GM23338 (cell line): Measurements from ENCODE around the gene SIRPB2. TPM values are rescaled to one million over a fixed set of nuclear protein-coding genes. Genes with fewer than 3 reads are reported as not detected.

Experiments used
- ATAC-seq: fragments of 200-7000 bp; cut with Tn5 transposase; 3 replicates; pipeline ENCODE4 v1.9.1; 2020
- DNase-seq: peaks from one replicate; pipeline ENCODE4 v3.0.0-alpha.2; 2015; ENCODE audit warnings: low spot score
- H2AFZ ChIP-seq: fragments of 200-600 bp; sonication (generic); 2 replicates; pipeline ENCODE4 v1.8.0; 2016; ENCODE audit warnings: antibody characterized with exemption, mild to moderate bottlenecking, moderate library complexity
- H3F3A ChIP-seq: fragments of 200-600 bp; sonication (generic); replicated peaks from 2 replicates; pipeline ENCODE4 v1.8.0; 2017; ENCODE audit warnings: antibody characterized with exemption, mixed run types, low read depth
- H3K27ac ChIP-seq: fragments of 200-600 bp; sonication (generic); 2 replicates; pipeline ENCODE4 v1.6.1; 2016; ENCODE audit warnings: low read depth
- H3K27me3 ChIP-seq: fragments of 200-600 bp; sonication (generic); 2 replicates; pipeline ENCODE4 v1.8.0; 2016; ENCODE audit warnings: mild to moderate bottlenecking, mixed run types, moderate library complexity; ENCODE audit not compliant: insufficient read depth
- H3K36me3 ChIP-seq: fragments of 200-600 bp; sonication (generic); 2 replicates; pipeline ENCODE4 v1.8.0; 2016; ENCODE audit warnings: mild to moderate bottlenecking; ENCODE audit not compliant: insufficient read depth
- H3K4me1 ChIP-seq: fragments of 200-600 bp; sonication (generic); 2 replicates; pipeline ENCODE4 v1.8.0; 2016; ENCODE audit warnings: mild to moderate bottlenecking, moderate library complexity; ENCODE audit not compliant: insufficient read depth
- H3K4me2 ChIP-seq: fragments of 200-600 bp; sonication (generic); 2 replicates; pipeline ENCODE4 v1.7.1; 2017; ENCODE audit warnings: mixed run types
- H3K4me3 ChIP-seq: fragments of 200-600 bp; sonication (generic); 2 replicates; pipeline ENCODE4 v1.6.1; 2016; ENCODE audit warnings: mixed run types
- H3K79me2 ChIP-seq: fragments of 200-600 bp; sonication (generic); replicated peaks from 2 replicates; pipeline ENCODE4 v1.8.0; 2017; ENCODE audit warnings: mild to moderate bottlenecking; ENCODE audit not compliant: insufficient read depth
- H3K9me2 ChIP-seq: fragments of 200-600 bp; sonication (generic); 2 replicates; pipeline ENCODE4 v1.8.0; 2017; ENCODE audit not compliant: insufficient read depth
- H4K20me1 ChIP-seq: fragments of 200-600 bp; sonication (generic); replicated peaks from 2 replicates; pipeline ENCODE4 v1.8.0; 2017; ENCODE audit warnings: mild to moderate bottlenecking; ENCODE audit not compliant: insufficient read depth
- H3K27ac Mint-ChIP-seq: 2 replicates; pipeline ENCODE4 v1.8.0; 2020; ENCODE audit warnings: inconsistent platforms, mild to moderate bottlenecking, moderate library complexity, mixed read lengths
- H3K27me3 Mint-ChIP-seq: 3 replicates; pipeline ENCODE4 v1.8.0; 2022; ENCODE audit warnings: low read depth, mild to moderate bottlenecking, moderate library complexity, mixed read lengths, inconsistent platforms; ENCODE audit not compliant: insufficient read depth, poor library complexity
- H3K36me3 Mint-ChIP-seq: 3 replicates; pipeline ENCODE4 v1.8.0; 2021; ENCODE audit warnings: low read depth, mild to moderate bottlenecking, inconsistent platforms, moderate library complexity, mixed read lengths
- H3K4me1 Mint-ChIP-seq: 3 replicates; pipeline ENCODE4 v1.8.0; 2020; ENCODE audit warnings: mild to moderate bottlenecking, inconsistent platforms, mixed read lengths
- H3K4me3 Mint-ChIP-seq: 3 replicates; pipeline ENCODE4 v1.8.0; 2021; ENCODE audit warnings: moderate library complexity, mild to moderate bottlenecking, inconsistent platforms, mixed read lengths
- H3K9me3 Mint-ChIP-seq: 3 replicates; pipeline ENCODE4 v1.8.0; 2020; ENCODE audit warnings: moderate library complexity, mild to moderate bottlenecking, inconsistent platforms, mixed read lengths
- EZH2 ChIP-seq: fragments of 200-600 bp; sonication (generic); IDR thresholded peaks from one replicate; pipeline ENCODE4 v1.8.0; 2017; ENCODE audit warnings: antibody characterized with exemption, mild to moderate bottlenecking, low read depth; ENCODE audit not compliant: unreplicated experiment
- EZH2phosphoT487 ChIP-seq: fragments of 200-600 bp; sonication (generic); IDR thresholded peaks from one replicate; pipeline ENCODE4 v1.8.1; 2018; ENCODE audit warnings: antibody characterized with exemption; ENCODE audit not compliant: unreplicated experiment
- JUNB ChIP-seq: IDR thresholded peaks from one replicate; pipeline ENCODE4 v1.6.1; 2016; ENCODE audit warnings: antibody characterized with exemption; ENCODE audit not compliant: unreplicated experiment
- NANOG ChIP-seq: IDR thresholded peaks from 2 replicates; pipeline ENCODE4 v1.6.1; 2016; ENCODE audit warnings: antibody characterized with exemption, borderline replicate concordance
- POLR2AphosphoS5 ChIP-seq: IDR thresholded peaks from 2 replicates; pipeline ENCODE4 v1.6.1; 2016; ENCODE audit warnings: antibody characterized with exemption, low read depth
- STAT1 ChIP-seq: IDR thresholded peaks from one replicate; pipeline ENCODE4 v1.6.1; 2016; ENCODE audit warnings: antibody characterized with exemption; ENCODE audit not compliant: unreplicated experiment
- ZNF114 ChIP-seq: fragments of 250-450 bp; sonication (Bioruptor Pico); IDR thresholded peaks from 2 replicates; pipeline ENCODE4 v1.5.0; 2020; ENCODE audit warnings: mild to moderate bottlenecking, moderate library complexity
- polyA plus RNA-seq: library from polyadenylated mRNA; unstranded; fragments of >200 nt; fragmentation: Nextera tagmentation; extraction: Ambion mirVana; gene quantifications from 2 replicates; pipeline ENCODE4 v1.2.1, GENCODE V29; 2016
- total RNA-seq: library from RNA; depleted of rRNA; stranded (reverse); fragments of >200 nt; shearing (Covaris generic); gene quantifications from 2 replicates; pipeline ENCODE4 v1.2.3, GENCODE V29; 2014
- TF ChIP-seq, protein P1 (sequence below): fragments of 250-450 bp; sonication (Bioruptor Pico); IDR thresholded peaks from 2 replicates; pipeline ENCODE4 v1.5.0; 2020; ENCODE audit warnings: mild to moderate bottlenecking, moderate library complexity
- TF ChIP-seq, protein P2 (sequence below): IDR thresholded peaks from one replicate; pipeline ENCODE4 v1.6.1; 2018; ENCODE audit warnings: antibody characterized with exemption; ENCODE audit not compliant: unreplicated experiment
- TF ChIP-seq, protein P3 (sequence below), 2 experiments: fragments of 200-600 bp in 1 of 2; sonication (generic) in 1 of 2; conservative IDR thresholded peaks; 2 replicates each; pipeline versions ENCODE4 v1.5.1 to v1.6.1; 2016 to 2017; ENCODE audit warnings: antibody characterized with exemption in 2 of 2, low read depth in 2 of 2, mild to moderate bottlenecking in 2 of 2, moderate library complexity in 1 of 2

SIRPB2 gene
- total and polyA plus RNA-seq, 2 experiments from 2014 or later: 0.29 TPM; not detected in 1

- peak; percentile 60 for DNase-seq
- Histone ChIP-seq H3K9me2 (no peaks in the 10 kb centered on the region), H2AFZ (peak overlapping the region; percentile 90), H4K20me1 (peaks cover 29% of the 10 kb centered on the region), H3K4me3 (peak overlapping the region; percentile 44), H3K4me2 (peak overlapping the region; percentile 73), H3K27ac (no peak overlapping the region), H3K4me1 (peaks cover 10% of the 10 kb centered on the region; the same call in 1 of the 2 replicates), H3K27me3 (no peaks in the 10 kb centered on the region), H3K79me2 (peaks cover 39% of the 10 kb centered on the region), H3F3A (no peaks in the 10 kb centered on the region; the same call in 1 of the 2 replicates), H3K36me3 (no peaks in the 10 kb centered on the region; the same call in none of the 2 replicates)
- Mint-ChIP-seq H3K36me3 (peaks cover 14% of the 10 kb centered on the region), H3K27me3 (peaks cover 10% of the 10 kb centered on the region), H3K4me3 (peak overlapping the region; percentile 90), H3K9me3 (no peaks in the 10 kb centered on the region; the same call in 2 of the 3 replicates), H3K4me1 (peaks cover 28% of the 10 kb centered on the region), H3K27ac (no peak overlapping the region)
- no peak for ATAC-seq
- no peak for TF ChIP-seq EZH2phosphoT487
Observed at GRCh38 chr20:1467355-1468116, 23.7 kb downstream of the SIRPB2 start.

DNA sequence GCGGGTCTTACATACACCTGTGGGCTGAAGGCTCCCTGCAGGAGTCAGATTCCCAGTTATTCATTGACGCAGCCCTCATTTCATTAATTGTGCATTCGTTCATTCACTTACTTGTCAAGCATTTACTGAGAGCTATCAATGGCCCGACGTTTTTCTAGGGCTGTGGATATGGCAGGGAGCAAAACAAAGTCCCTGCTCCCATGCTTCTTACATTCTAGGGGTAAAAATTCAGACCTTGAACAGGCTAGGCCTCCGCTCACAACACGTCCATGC, 24.2 kb downstream of the SIRPB2 start:
- Histone ChIP-seq H3F3A (no peaks in the 10 kb centered on the region; the same call in 1 of the 2 replicates), H3K4me3 (peak overlapping the region; percentile 44), H3K9me2 (no peaks in the 10 kb centered on the region), H3K27ac (no peak overlapping the region), H4K20me1 (peaks cover 34% of the 10 kb centered on the region), H2AFZ (peak overlapping the region; percentile 90), H3K4me1 (peaks cover 10% of the 10 kb centered on the region; the same call in 1 of the 2 replicates), H3K27me3 (no peaks in the 10 kb centered on the region), H3K79me2 (peaks cover 44% of the 10 kb centered on the region), H3K36me3 (no peaks in the 10 kb centered on the region; the same call in none of the 2 replicates), H3K4me2 (peak overlapping the region; percentile 73)
- ATAC-seq: no peak; the same call in 2 of the 3 replicates
- TF ChIP-seq EZH2phosphoT487: no peak
- TF ChIP-seq STAT1: no peak
- TF ChIP-seq EZH2: no peak
- TF ChIP-seq ZNF114 (CRISPR knock-in tag): no peak
- TF ChIP-seq, protein P1, sequence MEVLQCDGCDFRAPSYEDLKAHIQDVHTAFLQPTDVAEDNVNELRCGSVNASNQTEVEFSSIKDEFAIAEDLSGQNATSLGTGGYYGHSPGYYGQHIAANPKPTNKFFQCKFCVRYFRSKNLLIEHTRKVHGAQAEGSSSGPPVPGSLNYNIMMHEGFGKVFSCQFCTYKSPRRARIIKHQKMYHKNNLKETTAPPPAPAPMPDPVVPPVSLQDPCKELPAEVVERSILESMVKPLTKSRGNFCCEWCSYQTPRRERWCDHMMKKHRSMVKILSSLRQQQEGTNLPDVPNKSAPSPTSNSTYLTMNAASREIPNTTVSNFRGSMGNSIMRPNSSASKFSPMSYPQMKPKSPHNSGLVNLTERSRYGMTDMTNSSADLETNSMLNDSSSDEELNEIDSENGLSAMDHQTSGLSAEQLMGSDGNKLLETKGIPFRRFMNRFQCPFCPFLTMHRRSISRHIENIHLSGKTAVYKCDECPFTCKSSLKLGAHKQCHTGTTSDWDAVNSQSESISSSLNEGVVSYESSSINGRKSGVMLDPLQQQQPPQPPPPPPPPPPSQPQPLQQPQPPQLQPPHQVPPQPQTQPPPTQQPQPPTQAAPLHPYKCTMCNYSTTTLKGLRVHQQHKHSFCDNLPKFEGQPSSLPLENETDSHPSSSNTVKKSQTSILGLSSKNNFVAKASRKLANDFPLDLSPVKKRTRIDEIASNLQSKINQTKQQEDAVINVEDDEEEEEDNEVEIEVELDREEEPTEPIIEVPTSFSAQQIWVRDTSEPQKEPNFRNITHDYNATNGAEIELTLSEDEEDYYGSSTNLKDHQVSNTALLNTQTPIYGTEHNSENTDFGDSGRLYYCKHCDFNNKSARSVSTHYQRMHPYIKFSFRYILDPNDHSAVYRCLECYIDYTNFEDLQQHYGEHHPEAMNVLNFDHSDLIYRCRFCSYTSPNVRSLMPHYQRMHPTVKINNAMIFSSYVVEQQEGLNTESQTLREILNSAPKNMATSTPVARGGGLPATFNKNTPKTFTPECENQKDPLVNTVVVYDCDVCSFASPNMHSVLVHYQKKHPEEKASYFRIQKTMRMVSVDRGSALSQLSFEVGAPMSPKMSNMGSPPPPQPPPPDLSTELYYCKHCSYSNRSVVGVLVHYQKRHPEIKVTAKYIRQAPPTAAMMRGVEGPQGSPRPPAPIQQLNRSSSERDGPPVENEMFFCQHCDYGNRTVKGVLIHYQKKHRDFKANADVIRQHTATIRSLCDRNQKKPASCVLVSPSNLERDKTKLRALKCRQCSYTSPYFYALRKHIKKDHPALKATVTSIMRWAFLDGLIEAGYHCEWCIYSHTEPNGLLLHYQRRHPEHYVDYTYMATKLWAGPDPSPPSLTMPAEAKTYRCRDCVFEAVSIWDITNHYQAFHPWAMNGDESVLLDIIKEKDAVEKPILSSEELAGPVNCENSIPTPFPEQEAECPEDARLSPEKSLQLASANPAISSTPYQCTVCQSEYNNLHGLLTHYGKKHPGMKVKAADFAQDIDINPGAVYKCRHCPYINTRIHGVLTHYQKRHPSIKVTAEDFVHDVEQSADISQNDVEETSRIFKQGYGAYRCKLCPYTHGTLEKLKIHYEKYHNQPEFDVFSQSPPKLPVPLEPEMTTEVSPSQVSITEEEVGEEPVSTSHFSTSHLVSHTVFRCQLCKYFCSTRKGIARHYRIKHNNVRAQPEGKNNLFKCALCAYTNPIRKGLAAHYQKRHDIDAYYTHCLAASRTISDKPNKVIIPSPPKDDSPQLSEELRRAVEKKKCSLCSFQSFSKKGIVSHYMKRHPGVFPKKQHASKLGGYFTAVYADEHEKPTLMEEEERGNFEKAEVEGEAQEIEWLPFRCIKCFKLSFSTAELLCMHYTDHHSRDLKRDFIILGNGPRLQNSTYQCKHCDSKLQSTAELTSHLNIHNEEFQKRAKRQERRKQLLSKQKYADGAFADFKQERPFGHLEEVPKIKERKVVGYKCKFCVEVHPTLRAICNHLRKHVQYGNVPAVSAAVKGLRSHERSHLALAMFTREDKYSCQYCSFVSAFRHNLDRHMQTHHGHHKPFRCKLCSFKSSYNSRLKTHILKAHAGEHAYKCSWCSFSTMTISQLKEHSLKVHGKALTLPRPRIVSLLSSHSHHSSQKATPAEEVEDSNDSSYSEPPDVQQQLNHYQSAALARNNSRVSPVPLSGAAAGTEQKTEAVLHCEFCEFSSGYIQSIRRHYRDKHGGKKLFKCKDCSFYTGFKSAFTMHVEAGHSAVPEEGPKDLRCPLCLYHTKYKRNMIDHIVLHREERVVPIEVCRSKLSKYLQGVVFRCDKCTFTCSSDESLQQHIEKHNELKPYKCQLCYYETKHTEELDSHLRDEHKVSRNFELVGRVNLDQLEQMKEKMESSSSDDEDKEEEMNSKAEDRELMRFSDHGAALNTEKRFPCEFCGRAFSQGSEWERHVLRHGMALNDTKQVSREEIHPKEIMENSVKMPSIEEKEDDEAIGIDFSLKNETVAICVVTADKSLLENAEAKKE (CRISPR knock-in tag): no peak
- TF ChIP-seq, protein P2, sequence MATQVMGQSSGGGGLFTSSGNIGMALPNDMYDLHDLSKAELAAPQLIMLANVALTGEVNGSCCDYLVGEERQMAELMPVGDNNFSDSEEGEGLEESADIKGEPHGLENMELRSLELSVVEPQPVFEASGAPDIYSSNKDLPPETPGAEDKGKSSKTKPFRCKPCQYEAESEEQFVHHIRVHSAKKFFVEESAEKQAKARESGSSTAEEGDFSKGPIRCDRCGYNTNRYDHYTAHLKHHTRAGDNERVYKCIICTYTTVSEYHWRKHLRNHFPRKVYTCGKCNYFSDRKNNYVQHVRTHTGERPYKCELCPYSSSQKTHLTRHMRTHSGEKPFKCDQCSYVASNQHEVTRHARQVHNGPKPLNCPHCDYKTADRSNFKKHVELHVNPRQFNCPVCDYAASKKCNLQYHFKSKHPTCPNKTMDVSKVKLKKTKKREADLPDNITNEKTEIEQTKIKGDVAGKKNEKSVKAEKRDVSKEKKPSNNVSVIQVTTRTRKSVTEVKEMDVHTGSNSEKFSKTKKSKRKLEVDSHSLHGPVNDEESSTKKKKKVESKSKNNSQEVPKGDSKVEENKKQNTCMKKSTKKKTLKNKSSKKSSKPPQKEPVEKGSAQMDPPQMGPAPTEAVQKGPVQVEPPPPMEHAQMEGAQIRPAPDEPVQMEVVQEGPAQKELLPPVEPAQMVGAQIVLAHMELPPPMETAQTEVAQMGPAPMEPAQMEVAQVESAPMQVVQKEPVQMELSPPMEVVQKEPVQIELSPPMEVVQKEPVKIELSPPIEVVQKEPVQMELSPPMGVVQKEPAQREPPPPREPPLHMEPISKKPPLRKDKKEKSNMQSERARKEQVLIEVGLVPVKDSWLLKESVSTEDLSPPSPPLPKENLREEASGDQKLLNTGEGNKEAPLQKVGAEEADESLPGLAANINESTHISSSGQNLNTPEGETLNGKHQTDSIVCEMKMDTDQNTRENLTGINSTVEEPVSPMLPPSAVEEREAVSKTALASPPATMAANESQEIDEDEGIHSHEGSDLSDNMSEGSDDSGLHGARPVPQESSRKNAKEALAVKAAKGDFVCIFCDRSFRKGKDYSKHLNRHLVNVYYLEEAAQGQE: no peak
- TF ChIP-seq JUNB: no peak
- TF ChIP-seq, protein P3, sequence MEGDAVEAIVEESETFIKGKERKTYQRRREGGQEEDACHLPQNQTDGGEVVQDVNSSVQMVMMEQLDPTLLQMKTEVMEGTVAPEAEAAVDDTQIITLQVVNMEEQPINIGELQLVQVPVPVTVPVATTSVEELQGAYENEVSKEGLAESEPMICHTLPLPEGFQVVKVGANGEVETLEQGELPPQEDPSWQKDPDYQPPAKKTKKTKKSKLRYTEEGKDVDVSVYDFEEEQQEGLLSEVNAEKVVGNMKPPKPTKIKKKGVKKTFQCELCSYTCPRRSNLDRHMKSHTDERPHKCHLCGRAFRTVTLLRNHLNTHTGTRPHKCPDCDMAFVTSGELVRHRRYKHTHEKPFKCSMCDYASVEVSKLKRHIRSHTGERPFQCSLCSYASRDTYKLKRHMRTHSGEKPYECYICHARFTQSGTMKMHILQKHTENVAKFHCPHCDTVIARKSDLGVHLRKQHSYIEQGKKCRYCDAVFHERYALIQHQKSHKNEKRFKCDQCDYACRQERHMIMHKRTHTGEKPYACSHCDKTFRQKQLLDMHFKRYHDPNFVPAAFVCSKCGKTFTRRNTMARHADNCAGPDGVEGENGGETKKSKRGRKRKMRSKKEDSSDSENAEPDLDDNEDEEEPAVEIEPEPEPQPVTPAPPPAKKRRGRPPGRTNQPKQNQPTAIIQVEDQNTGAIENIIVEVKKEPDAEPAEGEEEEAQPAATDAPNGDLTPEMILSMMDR (conservative IDR thresholded peaks at IDR 0.05; ENCODE audit: low read depth in 2 of 2): no peak
- no peak for TF ChIP-seq POLR2AphosphoS5
- no peak for TF ChIP-seq NANOG
- Mint-ChIP-seq H3K4me1 (peaks cover 28% of the 10 kb centered on the region), H3K27ac (no peak overlapping the region), H3K27me3 (peaks cover 10% of the 10 kb centered on the region), H3K36me3 (peaks cover 14% of the 10 kb centered on the region), H3K4me3 (peak overlapping the region; percentile 90), H3K9me3 (no peaks in the 10 kb centered on the region; the same call in 2 of the 3 replicates)
- no peak for DNase-seq
